HL-60 (cell line): ENCODE measurements around the gene ISG20L2.

ENCODE experiments used
- DNase-seq, 2 experiments: peaks; one replicate each; pipeline ENCODE4 v3.0.0-alpha.2; 2010 to 2020; ENCODE audit warnings: low read depth in 1 of 2, low spot score in 1 of 2
- H3K27ac ChIP-seq: fragments of 250-450 bp; sonication (Bioruptor Pico); replicated peaks from 2 replicates; pipeline ENCODE4 v1.5.1; 2020; ENCODE audit warnings: mild to moderate bottlenecking, moderate library complexity
- H3K27me3 ChIP-seq: fragments of 250-450 bp; sonication (Bioruptor Pico); 2 replicates; pipeline ENCODE4 v1.5.1; 2021; ENCODE audit warnings: mild to moderate bottlenecking, moderate library complexity; ENCODE audit not compliant: insufficient read depth, poor library complexity, severe bottlenecking
- H3K4me3 ChIP-seq: replicated peaks from 2 replicates; pipeline ENCODE4 v1.5.1; 2011; ENCODE audit warnings: mild to moderate bottlenecking, control low read depth, low read length; ENCODE audit not compliant: insufficient read depth
- GABPA ChIP-seq: IDR thresholded peaks from 2 replicates; pipeline ENCODE4 v1.6.1; 2012; ENCODE audit warnings: low read depth
- POLR2AphosphoS5 ChIP-seq: IDR thresholded peaks from 2 replicates; pipeline ENCODE4 v1.6.1; 2012; ENCODE audit warnings: low read depth
- SPI1 ChIP-seq: IDR thresholded peaks from 2 replicates; pipeline ENCODE4 v1.6.1; 2012; ENCODE audit warnings: low read depth, mild to moderate bottlenecking, borderline replicate concordance
- TF ChIP-seq, protein P1 (sequence below): IDR thresholded peaks from one replicate; pipeline ENCODE4 v1.5.1; 2011; ENCODE audit warnings: low read length, control low read depth, inconsistent platforms; ENCODE audit not compliant: insufficient read depth
- TF ChIP-seq, protein P2 (sequence below): IDR thresholded peaks from 2 replicates; pipeline ENCODE4 v1.6.1; 2012; ENCODE audit warnings: low read depth; ENCODE audit not compliant: insufficient replicate concordance

Gene ISG20L2

DNA sequence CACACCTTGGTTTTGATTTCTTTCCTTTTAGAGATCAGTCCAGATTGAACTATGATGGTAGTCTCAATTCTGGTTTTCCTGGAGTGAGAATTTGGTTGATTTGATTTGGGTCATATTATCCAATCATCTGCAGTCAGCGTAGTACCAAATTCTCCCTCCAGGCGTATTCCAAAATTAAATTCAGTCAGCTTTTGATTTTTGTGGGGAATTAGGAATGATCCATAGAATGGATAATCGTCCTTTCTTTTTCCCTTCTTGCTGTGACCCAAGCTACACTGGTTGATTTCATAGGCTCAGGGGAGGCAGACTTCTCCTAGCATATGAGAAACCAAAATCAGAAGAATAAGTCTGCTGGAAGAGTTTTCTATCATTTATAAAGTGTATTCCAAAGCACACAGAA, 43.7 kb upstream of the ISG20L2 start:
- Histone ChIP-seq H3K27me3 (no peaks in the 10 kb centered on the region), H3K4me3 (no peak overlapping the region), H3K27ac (no peak overlapping the region)
- DNase-seq, result no peak
- TF ChIP-seq SPI1, result no peak
- TF ChIP-seq POLR2AphosphoS5, result no peak
- no peak for TF ChIP-seq GABPA
- TF ChIP-seq, protein P1, sequence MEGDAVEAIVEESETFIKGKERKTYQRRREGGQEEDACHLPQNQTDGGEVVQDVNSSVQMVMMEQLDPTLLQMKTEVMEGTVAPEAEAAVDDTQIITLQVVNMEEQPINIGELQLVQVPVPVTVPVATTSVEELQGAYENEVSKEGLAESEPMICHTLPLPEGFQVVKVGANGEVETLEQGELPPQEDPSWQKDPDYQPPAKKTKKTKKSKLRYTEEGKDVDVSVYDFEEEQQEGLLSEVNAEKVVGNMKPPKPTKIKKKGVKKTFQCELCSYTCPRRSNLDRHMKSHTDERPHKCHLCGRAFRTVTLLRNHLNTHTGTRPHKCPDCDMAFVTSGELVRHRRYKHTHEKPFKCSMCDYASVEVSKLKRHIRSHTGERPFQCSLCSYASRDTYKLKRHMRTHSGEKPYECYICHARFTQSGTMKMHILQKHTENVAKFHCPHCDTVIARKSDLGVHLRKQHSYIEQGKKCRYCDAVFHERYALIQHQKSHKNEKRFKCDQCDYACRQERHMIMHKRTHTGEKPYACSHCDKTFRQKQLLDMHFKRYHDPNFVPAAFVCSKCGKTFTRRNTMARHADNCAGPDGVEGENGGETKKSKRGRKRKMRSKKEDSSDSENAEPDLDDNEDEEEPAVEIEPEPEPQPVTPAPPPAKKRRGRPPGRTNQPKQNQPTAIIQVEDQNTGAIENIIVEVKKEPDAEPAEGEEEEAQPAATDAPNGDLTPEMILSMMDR, result no peak
- TF ChIP-seq, protein P2, sequence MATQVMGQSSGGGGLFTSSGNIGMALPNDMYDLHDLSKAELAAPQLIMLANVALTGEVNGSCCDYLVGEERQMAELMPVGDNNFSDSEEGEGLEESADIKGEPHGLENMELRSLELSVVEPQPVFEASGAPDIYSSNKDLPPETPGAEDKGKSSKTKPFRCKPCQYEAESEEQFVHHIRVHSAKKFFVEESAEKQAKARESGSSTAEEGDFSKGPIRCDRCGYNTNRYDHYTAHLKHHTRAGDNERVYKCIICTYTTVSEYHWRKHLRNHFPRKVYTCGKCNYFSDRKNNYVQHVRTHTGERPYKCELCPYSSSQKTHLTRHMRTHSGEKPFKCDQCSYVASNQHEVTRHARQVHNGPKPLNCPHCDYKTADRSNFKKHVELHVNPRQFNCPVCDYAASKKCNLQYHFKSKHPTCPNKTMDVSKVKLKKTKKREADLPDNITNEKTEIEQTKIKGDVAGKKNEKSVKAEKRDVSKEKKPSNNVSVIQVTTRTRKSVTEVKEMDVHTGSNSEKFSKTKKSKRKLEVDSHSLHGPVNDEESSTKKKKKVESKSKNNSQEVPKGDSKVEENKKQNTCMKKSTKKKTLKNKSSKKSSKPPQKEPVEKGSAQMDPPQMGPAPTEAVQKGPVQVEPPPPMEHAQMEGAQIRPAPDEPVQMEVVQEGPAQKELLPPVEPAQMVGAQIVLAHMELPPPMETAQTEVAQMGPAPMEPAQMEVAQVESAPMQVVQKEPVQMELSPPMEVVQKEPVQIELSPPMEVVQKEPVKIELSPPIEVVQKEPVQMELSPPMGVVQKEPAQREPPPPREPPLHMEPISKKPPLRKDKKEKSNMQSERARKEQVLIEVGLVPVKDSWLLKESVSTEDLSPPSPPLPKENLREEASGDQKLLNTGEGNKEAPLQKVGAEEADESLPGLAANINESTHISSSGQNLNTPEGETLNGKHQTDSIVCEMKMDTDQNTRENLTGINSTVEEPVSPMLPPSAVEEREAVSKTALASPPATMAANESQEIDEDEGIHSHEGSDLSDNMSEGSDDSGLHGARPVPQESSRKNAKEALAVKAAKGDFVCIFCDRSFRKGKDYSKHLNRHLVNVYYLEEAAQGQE, result no peak

DNA sequence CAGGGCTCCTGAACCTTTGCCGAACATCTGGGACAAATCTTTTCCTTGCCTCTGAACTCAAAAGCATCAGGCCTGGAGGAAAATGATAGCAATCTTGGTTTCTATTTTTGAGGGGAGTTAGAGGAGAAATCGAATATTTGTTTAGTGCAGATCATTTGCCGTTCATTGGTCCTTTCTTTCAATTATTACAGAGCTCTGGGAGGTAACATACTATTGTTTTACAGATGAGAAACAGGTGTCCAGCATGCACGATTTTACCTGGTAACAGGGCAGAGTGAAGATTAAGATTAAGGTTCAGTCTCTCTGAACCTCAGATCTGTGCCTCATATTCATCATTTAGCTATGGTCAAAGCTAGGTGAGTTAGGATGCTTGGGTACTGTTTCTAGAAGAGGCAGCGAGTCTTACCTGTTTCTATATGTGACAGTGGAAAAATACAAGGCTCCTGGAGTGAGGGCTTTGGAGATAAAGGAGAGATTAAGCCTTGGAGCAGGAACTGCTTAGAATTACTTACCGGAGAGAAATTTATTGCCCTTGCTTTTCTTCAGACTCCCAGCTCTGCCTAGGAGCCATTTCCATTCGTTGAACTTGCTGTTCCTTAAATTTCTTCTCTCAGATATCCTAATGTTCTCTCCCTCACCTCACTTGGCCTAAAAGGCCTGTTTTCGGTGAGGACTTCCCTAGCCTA, 40.2 kb upstream of the ISG20L2 start:
- no peak for DNase-seq
- H3K4me3 ChIP-seq, result peak overlapping the region; percentile 87
- peak overlapping the region; percentile 91; the same call in 1 of the 2 replicates for H3K27ac ChIP-seq
- TF ChIP-seq, protein P2, result no peak
- TF ChIP-seq SPI1 (no peak), POLR2AphosphoS5 (no peak), GABPA (no peak)
- TF ChIP-seq, protein P1, result no peak
- H3K27me3 ChIP-seq, result no peaks in the 10 kb centered on the region

DNA sequence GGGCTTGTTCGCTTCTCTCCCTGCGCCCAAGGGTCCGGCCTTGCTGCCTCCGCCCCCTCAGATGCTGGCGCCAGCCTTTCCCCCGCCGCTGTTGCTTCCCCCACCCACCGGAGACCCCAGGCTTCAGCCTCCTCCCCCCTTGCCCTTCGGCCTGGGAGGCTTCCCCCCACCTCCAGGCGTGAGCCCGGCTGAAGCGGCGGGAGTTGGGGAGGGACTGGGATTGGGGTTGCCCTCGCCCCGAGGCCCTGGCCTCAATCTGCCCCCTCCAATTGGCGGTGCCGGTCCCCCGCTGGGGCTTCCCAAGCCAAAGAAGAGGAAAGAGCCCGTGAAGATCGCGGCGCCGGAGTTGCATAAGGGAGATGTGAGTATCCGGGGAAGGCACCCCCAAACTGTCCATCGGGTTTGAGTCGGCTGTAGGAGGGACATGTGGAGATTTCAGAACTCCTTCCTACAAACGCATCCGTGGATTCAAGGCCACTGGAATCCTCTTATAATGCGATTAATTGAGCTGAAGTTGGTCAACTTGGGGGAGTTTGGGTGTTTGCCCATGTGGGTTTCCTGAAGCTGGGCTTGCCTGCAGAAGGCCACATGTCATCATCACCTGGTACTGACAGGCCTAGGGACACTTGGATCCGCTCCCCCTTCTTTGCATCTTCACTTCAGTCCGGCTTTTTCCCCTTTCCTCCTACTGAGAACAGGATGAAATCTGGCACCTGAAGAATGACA, 39.5 kb upstream of the ISG20L2 start:
- peak; percentile 31 to 41 for DNase-seq
- Histone ChIP-seq H3K4me3 (peak overlapping the region; percentile 87), H3K27ac (peak overlapping the region; percentile 91), H3K27me3 (no peaks in the 10 kb centered on the region)
- TF ChIP-seq SPI1, result no peak
- TF ChIP-seq POLR2AphosphoS5, result no peak
- TF ChIP-seq, protein P1, result no peak
- no peak for TF ChIP-seq GABPA
- TF ChIP-seq, protein P2, result no peak
